ENCODE data around the gene ADCY2. TPM values are rescaled to one million over a fixed set of nuclear protein-coding genes. Genes with fewer than 3 reads are reported as not detected.

The ADCY2 gene
- total RNA-seq, 6 experiments from 2014 or later: 0.93 TPM; not detected in 5

- ATAC-seq: no peak
- no peaks in the 10 kb centered on the region for H3K9me3 ChIP-seq
- H3K36me3 ChIP-seq: no peaks in the 10 kb centered on the region
- no peaks in the 10 kb centered on the region for H3K27me3 ChIP-seq
- no peak overlapping the region for H3K27ac ChIP-seq
- TF ChIP-seq POLR2A (IDR thresholded peaks at IDR 0.05) (no peak), CTCF (IDR thresholded peaks at IDR 0.05) (no peak)
- WGBS (ENCODE audit: insufficient coverage, low coverage, low lambda C conversion rate, missing lambda C conversion rate): 47% methylated on average over 5 of the region's 5 CpGs
- H3K4me3 ChIP-seq: no peak overlapping the region
- intact Hi-C loops (cut with DNase I): no loop called here
- no peaks in the 10 kb centered on the region for H3K4me1 ChIP-seq
- DNase-seq: no peak
Observed at GRCh38 chr5:7589800-7590199, 193.9 kb downstream of the ADCY2 start.

- no peaks in the 10 kb centered on the region for H3K27me3 ChIP-seq
- WGBS (ENCODE audit: insufficient coverage, low coverage, low lambda C conversion rate, missing lambda C conversion rate): 24% methylated on average over 6 of the region's 6 CpGs
- TF ChIP-seq POLR2A (IDR thresholded peaks at IDR 0.05) (no peak), CTCF (IDR thresholded peaks at IDR 0.05) (peak in 2 of 4 donors; percentile 8 to 28)
- no peaks in the 10 kb centered on the region for H3K4me1 ChIP-seq
- H3K27ac ChIP-seq: no peak overlapping the region
- intact Hi-C loops (cut with DNase I): no loop called here
- DNase-seq: no peak
- H3K4me3 ChIP-seq: no peak overlapping the region
- no peaks in the 10 kb centered on the region for H3K36me3 ChIP-seq
- ATAC-seq: no peak
- no peaks in the 10 kb centered on the region for H3K9me3 ChIP-seq
Observed at GRCh38 chr5:7592910-7593309, 197.0 kb downstream of the ADCY2 start.

- H3K4me1 ChIP-seq: no peaks in the 10 kb centered on the region
- ATAC-seq: no peak
- WGBS (ENCODE audit: insufficient coverage, low coverage, low lambda C conversion rate, missing lambda C conversion rate): 74% methylated on average over 4 of the region's 6 CpGs
- no peaks in the 10 kb centered on the region for H3K36me3 ChIP-seq
- no peak overlapping the region for H3K4me3 ChIP-seq
- H3K9me3 ChIP-seq: no peaks in the 10 kb centered on the region
- intact Hi-C loops (cut with DNase I): no loop called here
- no peak for TF ChIP-seq CTCF (IDR thresholded peaks at IDR 0.05)
- no peaks in the 10 kb centered on the region for H3K27me3 ChIP-seq
- DNase-seq: no peak
- no peak overlapping the region for H3K27ac ChIP-seq
Observed at GRCh38 chr5:7597059-7597642, 201.2 kb downstream of the ADCY2 start.

- H3K4me1 ChIP-seq: no peaks in the 10 kb centered on the region
- DNase-seq (no peak), ATAC-seq (no peak)
- no peaks in the 10 kb centered on the region for H3K27me3 ChIP-seq
- H3K4me3 ChIP-seq: no peak overlapping the region
- no peak for TF ChIP-seq POLR2A (IDR thresholded peaks at IDR 0.05)
- TF ChIP-seq CTCF (IDR thresholded peaks at IDR 0.05): no peak
- 23% methylated on average over 4 of the region's 4 CpGs for WGBS (ENCODE audit: insufficient coverage, low coverage, low lambda C conversion rate, missing lambda C conversion rate)
- H3K36me3 ChIP-seq: no peaks in the 10 kb centered on the region
- H3K27ac ChIP-seq: no peak overlapping the region
- no peaks in the 10 kb centered on the region for H3K9me3 ChIP-seq
- intact Hi-C loops (cut with DNase I): no loop called here
Observed at GRCh38 chr5:7606840-7607465, 211.0 kb downstream of the ADCY2 start.

All from right lobe of liver (tissue), 6 donors.